GM12874 (cell line): ENCODE data around the gene XXYLT1.

Source experiments
- CTCF ChIP-seq: IDR thresholded peaks from 2 replicates; pipeline ENCODE4 v1.5.1; 2011; ENCODE audit warnings: low read depth, mild to moderate bottlenecking, control low read depth, low read length, moderate library complexity; ENCODE audit not compliant: insufficient read depth

XXYLT1 gene

GRCh38 chr3:195226445-195226844, 44.5 kb downstream of the XXYLT1 start:
- TF ChIP-seq CTCF = no peak

- no peak for TF ChIP-seq CTCF
Measured at GRCh38 chr3:195224980-195225580, 45.9 kb downstream of the XXYLT1 start.

DNA sequence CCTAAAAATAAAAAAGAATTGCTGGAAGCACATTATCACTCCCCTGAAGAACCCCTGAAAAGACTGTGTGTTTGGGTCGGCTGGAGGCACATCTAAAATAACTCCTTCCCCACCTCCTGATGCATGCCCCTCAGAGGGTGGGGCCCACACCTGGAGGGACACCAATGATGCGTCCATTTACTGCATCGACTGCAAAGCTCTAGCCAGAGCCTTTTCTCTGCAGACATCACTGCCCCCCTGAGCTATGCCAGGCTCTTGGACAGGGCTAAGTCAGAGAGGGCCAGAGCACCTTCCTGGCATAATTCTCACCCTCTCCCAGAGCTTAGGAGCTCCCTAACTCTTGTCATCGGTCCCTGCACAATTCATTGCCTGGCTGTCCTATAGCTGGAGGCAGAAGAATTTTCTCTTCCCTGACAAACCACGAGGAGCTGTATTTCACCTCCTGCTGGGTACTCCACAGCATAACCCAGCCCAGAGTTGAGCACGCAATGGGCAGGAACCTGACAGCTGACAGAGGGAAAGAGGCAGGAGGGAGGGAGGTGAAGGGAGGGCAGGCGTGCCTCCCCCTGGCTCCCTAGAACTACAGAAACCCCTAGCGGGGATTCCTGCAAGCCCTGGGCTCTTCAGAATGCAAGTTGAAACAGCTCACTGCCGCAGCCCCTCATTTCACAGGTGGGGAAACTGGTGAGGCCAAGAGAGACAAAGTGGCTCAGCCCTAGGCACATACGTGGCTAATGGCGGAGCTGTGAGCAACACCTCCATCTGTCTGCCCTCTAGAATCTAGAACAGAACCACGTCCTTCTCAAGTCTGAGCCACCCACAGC, 46.6 kb downstream of the XXYLT1 start:
- TF ChIP-seq CTCF = no peak

DNA sequence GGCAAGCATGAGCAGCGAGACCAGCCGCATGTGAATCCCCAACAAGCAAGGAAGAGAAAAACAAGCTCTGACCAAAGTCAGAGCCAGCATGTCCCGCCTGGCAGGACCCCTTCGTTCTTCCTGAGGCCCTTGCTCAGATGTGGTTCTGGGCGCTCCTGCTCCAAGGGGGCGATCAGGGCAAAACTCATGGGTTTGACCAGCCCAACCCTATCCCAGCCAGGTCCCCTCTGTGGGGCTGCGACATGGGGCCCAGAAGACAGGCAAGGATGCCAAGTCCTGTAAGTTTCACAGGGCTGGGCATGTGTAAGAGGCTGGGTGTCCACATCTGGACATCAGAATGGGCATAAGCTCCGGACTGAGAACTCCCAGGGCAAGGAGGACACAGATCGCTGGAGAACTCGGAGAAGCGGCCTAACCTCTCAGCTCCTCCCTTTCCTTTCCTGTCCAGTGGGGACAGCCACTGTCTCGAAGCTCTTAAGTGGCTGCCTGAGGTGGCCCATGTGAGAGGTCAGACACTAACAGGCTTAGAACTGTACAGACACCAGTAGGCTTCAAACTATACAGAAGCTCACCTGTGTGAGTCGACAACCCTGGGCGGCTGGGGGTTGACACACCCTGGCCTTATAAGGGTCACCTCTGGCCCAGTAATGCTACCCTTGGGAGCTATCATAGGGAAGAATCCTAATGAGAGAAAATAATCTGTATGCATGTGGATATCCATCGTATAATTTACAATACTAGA, 48.9 kb downstream of the XXYLT1 start:
- TF ChIP-seq CTCF = no peak

- TF ChIP-seq CTCF = no peak
Measured at GRCh38 chr3:195221015-195221853, 49.7 kb downstream of the XXYLT1 start.

DNA sequence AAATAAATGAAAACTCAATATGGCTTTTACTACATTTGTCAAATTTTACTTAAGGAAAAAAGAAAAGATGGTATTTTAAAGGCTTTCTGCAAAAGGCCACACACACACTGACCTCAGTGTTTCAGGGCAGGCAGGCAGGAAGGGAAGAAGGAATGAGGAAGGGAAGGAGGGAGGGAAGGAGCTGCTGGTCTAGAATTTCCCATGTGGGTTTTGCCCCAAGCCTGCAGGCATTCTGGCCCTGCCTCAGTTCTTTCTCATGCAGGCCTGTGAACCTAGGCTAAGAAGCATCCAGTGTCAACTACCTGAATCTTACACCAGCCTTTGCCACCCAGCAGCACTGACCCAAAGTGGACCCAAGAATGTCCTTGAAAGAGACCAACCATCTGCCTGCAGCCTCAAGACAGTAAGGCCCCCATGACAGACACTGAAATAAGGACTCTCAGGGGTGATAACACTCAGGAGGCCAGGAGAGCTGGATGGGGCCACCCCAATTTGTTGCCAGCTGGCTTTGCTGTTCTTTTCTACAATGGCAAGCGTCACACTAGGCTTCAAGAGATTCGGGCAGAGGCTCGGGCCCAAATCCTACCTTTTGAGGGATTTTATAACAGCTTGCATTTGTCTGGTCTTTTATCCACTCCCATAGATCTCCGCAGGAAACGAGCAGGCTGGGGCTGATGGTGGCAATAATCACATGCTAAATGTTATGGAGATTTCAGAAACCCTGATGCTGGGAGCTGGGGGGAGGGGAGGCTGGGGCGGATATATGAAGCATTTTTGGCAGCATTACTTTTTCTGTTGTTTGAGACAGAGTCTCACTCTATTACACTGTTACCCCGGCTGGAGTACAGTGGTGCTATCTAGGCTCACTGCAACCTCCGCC, 51.4 kb downstream of the XXYLT1 start:
- TF ChIP-seq CTCF = no peak
